GM21737 (cell line): Measurements from ENCODE around the gene BCDIN3D.

Experiments
- ATAC-seq: cut with Tn5 transposase; IDR thresholded peaks from one replicate; pipeline ENCODE4 v1.9.1; 2021; ENCODE audit warnings: mild to moderate bottlenecking, moderate library complexity; ENCODE audit not compliant: unreplicated experiment

BCDIN3D gene

DNA sequence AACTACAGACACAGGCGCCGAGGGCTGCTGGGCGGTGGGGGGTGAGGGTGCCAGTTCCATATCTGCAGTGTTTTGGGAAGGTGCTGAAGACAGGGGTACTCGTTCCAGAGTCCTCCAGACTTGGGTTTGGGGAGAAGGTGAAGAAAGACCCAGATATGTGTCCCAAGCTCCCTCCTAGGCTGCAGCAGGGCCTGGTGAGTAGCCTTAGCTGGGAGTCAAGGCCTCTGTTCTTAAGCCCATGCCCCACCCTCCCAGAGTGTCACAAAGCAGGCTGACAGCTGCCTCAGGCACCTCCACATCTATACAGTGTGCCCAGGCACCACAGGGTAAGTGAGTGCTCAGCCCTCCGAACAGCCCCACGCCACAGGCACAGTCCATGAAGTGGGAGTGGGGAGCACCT is 19.0 kb downstream of the BCDIN3D start:
- no peak for ATAC-seq

DNA sequence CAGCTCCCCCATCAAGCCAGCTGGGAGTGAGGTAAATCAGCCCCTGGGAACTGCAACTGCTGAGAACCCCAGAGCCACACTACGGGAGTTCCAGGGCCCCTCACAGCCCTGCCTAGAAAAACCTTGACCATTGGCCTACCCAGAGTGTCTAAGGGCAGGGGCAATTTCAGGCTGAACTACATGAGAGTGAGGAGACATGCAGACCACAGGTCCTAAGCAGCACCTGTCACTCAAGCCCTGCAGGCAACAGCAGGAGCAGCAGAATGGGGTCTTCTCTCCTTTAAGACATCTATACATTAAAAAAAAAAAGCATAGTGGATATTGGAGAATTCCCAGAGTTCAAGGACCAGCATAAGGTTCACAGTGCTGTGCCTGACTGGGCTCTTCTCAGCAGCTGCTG is 19.6 kb downstream of the BCDIN3D start:
- ATAC-seq, result no peak

DNA sequence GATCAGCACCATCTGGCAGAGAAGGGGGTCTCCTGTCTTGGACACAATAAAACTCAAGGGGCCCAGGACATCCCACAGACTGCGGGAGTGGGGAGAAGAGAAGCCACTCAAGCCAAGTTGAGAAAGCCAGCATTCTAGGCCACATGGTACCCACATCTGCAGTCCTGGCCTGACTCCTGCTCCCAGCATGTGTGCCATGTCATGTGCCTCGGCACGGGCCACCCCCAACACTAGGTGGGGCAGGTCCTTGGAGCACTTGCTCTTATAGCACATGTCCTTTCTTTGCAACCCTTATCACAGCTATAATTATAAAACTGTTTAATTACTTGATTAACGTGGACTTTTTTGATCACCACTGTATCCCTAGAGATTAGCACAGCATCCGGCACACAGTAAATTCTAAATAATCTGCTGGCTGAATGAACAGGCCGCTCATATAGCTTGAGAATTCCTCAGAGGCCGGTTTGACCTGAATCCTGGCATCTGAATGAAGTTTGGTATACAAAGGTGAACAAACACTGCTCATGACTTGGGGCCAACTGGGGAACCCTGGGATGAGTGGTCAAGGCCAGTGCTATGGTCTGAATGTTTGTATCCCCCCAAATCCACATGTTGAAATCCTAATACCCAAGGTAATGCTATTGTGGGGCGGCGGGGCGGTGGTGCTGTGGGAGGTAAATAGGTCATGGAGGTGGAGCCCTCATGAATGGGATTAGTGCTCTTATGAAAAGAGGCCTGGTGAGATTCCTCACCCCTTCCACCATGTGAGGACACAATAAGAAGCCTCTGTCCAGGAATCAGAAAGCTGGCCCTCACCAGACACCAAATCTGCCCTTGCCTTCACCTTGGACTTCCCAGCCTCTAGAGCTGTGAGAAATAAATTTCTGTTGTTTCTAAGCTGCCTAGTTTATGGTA is 21.3 kb downstream of the BCDIN3D start:
- no peak for ATAC-seq

DNA sequence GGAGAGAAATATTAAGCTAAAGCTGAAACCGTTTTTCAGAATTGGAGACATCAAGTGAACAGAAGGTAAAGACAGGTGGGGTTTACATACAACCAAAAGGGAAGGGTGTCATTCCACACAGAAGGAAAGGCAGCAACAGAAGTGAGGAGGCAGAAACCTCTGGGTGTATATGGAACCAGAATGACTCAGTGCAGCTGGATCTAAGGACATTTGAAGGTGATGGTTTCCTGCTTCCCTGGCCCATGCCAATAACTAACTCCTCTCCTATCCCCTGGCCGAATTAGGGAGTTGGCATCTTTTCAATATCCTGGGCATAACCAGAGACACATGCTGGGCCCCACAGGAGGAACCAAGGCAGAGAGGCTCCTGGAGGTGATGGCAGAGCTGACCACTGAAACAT is 23.1 kb downstream of the BCDIN3D start:
- ATAC-seq, result no peak

DNA sequence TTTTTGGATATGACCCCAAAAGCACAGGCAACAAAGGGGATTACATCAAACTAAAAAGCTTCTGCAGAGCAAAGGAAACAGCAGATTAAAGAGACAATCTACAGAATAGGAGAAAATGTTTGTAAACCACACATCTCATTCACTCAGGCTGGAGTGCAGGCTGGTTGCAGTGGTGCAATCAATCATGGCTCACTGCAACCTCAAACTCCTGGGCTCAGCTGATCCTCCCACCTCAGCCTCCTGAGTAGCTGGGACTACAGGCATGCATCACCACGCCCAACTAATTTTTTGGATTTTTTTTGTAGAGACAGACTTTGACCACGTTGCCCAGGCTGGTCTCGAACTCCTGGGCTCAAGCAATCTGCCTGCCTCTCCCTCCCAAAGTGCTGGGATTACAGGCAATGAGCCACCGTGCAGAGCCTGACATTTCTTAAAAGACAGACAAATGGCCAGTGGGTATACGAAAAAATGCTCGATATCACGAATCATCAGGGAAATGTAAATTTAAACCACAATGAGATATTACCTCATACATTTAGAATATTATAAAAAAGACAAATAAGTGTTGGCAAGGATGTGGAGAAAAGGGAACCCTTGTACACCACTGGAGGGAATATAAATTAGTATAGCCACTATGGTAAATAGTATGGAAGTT is 24.5 kb downstream of the BCDIN3D start:
- ATAC-seq, result no peak

DNA sequence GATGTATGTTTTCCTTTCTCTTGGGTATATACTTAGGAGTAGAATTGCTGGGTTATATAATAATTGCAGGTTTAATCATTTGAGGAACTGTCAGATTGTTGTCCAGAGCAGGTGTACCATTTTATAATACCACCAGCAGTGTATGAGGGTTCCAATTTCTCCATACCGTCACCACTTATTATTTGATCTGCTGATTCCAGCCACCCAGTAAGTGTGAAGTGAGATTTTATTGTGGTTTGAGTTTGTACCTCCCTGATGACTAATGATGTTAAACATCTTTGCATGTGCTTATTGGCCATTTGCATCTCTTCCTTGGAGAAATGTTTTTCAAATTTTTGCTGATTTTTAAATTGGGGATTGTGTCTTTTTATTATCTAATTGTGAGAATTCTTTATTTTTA is 29.8 kb downstream of the BCDIN3D start:
- no peak for ATAC-seq

DNA sequence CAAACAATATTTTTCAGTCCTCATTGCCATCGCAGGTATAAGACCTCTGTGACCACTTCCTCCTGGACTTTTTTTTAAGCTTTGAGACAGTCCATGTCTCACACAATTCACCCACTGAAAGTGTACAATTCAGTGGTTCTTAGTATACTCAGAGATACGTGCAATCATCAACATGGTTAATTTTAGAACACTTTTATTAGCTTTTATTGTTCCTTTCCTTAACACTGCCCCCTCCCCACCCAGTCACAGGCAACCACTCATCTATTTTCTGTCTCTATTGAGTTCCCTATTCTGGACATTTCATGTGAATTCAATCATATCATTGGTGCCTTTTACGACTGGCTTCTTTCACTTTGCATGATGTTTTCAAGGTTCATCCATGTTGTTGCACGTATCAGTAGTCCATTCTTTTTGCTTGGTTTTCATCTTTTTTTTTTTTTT is 30.9 kb downstream of the BCDIN3D start:
- no peak for ATAC-seq

DNA sequence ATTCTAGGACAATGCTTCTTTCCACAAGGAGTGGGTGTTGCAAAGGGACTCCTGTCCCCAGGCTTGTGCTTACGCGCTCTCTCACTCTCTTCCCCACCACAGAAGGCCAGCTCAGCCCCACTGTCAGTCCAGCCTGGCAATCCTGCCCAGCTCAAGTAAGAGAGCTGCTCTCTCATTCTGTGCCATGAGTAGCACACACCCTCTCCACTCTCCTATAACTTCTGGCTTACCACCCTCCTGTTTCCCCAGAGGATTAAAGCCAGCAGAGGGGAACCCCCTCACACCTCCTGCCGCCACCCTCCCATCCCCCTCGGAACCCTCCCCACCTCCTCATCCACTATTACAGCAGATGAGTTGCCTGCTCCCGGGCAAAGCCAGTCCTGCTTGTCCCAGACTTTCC is 31.8 kb downstream of the BCDIN3D start:
- no peak for ATAC-seq

DNA sequence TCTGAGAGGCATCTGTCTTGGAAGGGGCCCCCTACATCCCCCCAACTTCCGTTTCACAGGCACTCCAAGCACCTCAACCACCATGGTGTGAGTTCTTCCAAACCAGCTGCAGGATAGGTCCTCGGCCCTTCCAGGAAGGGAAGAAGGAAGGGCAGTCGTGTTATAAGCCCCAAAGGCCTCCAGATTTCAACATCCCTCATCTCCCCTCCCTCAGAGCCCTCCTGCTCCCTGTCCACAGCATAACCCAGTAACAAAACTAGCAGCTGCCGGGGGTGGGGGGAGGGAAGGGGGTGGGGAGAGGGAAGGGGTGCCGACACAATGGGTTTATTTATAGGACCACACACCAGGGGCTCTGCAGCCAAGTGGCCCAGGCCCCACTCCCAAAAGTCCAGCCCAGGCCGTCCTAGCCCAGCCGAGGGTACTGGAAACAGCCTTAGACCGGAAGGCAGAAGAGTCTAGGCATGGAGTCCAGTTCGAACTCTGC is 33.0 kb downstream of the BCDIN3D start:
- no peak for ATAC-seq

DNA sequence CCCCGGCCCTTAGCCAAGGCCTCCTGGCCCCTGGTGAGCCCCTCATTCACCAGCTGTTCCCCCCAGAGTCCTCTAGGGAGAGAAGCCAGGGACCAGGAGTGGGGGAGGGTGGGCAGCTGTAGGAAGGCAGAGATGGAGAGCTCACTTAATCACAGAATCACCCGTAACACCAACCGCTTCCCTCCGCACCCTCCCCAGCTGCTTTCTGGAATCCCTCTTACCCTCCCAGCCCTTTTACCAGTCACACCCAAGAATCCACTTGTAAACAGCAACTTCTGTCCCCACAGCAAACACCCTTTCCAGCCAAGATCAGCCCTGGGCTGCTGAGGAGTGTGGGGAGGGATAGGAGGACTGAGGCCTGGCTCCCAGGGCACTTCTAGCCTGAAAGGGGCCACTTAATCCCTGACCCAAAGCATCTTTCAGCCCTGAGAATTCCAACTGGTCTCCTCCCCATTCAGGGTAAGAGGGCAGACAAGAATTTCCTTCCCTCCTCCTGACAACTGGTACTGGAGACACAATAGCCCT is 33.5 kb downstream of the BCDIN3D start:
- ATAC-seq, result no peak

DNA sequence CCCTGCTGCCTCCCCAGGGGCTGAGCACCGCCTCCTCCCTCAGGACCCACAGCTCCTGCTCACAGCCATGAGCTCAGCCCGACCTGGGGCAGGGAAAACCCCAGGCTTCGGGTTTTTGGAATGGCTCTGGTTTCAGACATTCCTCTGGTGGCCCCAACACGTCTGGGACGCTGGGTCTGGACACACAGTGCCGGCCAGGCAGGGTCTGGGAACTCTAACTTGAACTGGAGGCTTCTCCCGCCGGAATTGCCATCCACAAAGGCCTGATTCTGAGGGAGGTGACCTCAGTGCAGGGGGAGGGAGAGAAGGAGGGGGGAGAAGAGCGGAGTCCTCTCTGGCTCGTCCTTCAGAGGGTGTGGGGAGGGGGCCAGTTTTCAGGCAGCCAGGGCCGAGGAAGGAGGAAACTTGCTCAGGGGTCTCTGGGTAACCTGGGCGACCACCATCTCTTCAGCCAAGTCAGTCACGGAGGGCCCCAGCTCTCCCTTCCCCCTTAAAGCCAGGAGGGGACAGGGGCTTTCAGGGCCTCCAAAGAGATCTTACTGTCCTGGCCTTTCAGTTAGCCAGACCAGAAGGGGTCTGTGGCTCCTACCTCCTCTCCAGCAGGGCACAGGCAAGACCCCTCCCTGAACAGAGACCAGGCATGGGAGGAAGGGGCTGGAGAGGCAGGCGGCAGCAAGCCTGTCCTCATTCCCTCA is 34.1 kb downstream of the BCDIN3D start:
- ATAC-seq, result no peak

DNA sequence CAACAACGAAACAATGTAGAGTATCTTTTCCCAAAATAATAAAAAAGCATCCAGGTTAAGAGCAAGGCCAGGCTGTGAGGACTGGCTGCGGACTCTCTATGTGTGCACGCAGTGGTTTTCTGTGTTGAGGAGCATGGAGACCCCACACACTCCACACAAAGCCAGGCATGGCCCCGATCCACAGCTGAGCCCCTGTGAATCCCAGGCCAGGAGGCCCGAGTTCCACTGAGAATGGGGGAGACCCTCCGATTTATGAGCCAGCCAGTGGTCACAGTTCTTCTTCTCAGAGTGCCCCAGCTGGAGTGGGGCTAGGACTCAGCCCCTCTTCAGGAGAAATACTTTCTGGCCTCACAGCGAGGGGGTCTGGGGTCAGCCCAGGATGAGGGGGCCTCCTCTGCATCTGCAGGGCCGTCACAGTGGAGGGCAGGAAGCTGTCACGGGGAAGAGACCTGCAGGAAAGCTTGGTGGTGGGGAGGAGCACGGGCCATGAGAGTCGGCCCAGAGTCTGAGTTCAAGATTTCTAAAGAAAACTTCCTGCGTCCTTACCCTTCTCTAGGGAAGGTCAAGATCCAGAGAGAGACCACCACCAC is 34.8 kb downstream of the BCDIN3D start:
- ATAC-seq, result no peak

DNA sequence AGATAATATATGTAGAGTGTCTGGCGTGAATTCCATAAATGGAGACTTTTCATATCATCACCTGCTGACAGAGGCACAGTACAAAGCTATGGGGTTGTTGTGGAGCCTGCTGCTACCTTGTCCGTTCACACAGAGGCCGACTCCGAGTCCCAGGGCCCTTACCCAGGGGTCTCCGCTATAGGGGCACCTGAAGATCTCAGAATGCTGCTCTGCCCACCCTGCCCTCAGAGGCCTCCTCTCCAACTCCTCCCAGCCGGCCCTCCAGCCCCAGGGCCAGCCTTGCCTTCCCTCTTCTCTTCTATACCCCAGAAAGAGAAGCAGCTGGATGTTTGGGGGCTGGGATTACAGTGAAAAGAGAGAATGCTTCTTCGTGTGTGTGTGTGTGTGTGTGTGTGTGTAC is 36.0 kb downstream of the BCDIN3D start:
- ATAC-seq, result no peak

DNA sequence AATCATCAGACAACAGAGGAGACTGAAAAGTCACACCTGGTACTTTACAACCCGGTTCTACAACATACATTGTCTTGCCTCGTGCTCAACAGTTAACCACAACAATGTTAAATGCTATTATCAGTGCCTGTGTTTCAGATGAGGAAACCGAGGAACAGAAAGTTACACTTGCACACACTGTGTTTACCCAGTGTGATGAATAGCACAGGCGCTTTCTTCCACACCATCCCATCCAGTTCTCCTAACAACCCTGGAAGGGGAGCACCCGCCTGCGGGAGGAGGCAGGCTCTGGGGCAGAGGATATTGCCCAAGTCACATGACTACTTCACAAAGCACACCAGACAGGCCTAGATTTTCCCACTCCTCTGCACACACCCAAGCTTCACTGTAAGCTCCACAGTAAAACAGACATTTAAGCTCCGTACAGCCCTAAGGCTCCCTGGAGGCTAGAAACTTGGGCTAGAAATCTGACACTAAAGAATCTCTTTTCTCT is 36.5 kb downstream of the BCDIN3D start:
- no peak for ATAC-seq

DNA sequence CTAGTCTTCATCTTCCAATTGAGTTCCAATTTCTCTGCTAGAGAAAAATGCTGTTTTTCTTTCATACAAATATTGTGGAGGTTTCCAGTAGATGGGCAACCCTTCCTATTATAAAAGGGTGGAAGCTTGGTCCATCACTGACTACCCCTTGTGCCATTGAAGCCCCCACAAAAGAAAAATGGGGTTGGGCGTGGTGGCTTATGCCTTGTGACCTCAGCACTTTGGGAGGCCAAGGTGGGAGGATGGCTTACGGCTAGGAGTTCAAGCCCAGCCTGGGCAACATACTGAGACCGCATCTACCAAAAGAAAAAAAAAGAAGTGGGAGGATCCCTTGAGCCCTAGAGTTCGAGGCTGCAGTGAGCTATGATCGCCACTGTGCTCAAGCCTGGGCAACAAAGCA is 37.5 kb downstream of the BCDIN3D start:
- ATAC-seq, result no peak

DNA sequence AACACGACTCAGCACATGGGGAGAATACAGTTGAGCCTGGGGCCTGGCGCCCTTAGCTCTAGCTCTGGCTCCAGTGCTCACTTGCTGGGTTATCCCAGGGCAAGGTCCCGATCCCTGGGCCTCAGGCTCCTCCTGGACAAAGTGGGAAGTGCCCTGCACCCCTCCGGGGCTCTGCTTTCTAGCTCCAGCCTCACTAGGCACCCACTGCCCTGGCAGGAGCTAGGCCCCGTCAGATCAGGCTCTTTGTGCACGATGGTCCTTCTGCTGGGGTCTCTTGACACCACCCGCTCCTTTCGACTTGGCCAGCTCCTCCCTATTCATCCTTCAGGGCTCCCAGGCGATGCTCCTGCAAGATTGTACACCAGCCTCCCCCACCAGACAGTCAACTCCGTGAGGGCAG is 38.1 kb downstream of the BCDIN3D start:
- no peak for ATAC-seq

DNA sequence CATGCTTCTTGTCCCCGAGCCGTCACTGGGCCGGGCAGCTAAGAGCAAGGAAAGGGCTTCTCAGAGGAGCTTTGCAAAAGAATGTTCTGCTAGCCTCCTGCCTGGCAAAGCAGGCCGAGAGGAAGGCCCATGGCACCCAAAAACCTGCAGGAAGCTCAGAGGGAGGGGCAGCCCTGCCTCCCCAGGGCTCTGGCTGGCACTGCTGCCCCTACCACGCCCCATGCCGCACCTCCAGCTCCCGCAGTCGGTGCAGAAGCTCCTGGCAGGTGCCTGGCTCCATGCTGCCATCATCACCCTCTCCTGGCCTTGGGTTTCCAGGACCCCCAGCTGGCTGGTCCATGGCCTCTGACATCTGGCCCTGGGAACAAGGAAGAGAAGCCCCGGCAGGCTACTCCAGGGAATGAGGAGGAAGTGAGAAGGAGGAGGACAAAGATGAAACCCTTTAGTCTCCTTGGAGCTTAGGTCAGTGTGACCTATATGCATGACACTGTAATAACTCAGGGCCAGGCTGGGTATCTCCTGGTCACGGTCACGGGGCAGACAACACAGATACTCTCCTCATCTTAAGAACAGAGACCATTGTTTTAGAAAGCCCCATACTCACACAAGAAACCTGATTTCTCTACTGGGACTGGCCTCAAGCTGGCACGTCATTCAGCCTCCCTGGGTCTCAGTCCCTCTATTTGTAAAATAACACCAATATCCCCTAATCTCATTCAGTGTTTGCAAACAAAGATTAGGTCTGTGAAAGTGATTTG is 39.0 kb downstream of the BCDIN3D start:
- ATAC-seq, result no peak

DNA sequence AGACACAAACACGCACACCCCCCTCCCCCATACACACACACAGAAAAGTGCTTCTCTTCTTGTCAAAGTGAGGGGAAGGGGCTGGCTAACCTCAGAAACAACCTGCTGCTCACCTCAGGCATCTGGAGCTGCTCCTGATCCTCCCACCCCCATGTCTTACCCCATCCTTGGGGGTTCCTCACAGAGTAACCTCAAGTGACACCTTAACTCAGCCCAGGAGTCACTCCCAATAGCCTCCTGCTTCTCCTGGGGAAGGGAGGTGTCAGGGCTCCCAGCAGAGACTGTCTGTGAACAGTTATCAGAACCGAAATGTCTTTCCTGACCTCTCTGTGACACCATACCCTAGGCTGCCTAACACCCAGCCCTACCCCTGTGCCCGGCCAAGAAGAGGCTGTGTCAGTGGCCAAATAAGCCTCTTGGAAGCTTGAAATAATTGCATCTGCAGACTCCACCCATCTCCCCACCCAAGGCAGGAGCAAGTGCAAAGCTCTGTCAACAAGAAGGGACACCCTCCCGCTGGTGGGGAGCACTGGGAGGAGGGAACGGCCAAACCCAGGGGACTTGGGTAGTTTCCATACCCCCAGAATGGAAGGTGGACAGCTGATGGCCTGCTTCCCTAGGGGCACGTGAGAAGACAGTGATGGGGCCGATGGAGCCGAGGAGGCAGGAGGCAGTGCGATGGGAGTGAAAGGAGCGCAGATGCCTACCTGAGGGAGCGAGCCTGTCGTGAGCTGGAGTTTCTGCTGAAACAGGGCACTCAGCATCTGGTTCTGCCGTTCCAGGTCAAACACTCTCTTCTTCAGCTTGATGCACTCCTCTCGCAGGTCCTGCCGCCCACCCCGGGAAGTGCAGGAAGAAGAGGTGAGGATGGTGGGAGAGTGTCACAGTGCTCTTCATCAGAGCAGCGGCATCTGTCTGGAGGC is 41.5 kb downstream of the BCDIN3D start:
- no peak for ATAC-seq
